GM10266 (cell line): ENCODE data around the gene RFTN1.

ENCODE experiments used
- DNase-seq: peaks from one replicate; pipeline ENCODE4 v3.0.0; 2012; ENCODE audit errors: extremely low spot score
- CTCF ChIP-seq: IDR thresholded peaks from 2 replicates; pipeline ENCODE4 v1.5.1; 2012; ENCODE audit warnings: mild to moderate bottlenecking, low read depth; ENCODE audit not compliant: control insufficient read depth, insufficient read depth; ENCODE audit errors: missing control alignments

RFTN1 gene

GRCh38 chr3:16528106-16528505, 14.6 kb upstream of the RFTN1 start:
- no peak for TF ChIP-seq CTCF
- DNase-seq = no peak

- no peak for DNase-seq
- no peak for TF ChIP-seq CTCF
Measured at GRCh38 chr3:16524196-16524595, 10.7 kb upstream of the RFTN1 start.

DNA sequence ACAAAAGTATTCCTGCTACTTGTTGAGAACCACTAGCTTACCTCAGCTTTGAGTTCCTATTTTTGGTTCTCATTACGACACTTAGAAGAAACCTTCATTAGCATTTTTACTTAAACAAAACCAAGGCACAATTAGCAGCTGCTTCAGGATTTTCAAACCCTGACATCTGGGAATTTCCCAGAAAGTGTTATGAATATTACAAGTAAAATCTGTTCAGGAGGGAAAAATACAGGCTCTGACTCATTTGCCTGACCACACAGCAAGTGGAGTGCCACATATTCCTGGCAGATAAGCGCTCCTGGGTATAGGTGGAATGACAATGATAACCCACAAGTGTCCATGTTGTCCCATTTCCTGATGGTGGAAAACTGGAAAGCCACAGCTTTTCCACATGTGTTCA, 10.3 kb upstream of the RFTN1 start:
- TF ChIP-seq CTCF = no peak
- DNase-seq = no peak

DNA sequence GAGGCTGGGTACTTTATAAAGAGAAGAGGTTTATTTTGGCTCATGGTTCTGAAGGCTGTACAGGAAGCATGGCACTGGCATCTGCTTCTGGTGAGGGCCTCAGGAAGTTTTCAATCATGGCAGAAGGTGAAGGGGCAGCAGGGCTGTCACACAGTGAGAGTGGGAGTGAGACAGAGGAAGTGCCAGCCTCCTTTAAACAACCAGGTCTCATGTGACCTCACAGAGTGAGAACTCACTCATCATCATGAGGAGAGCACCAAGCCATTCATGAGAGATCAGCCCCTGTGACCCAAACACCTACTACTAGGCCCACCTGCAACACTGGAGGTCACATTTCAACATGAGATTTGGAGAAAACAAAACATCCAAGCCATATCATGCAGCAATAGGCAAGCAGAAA, 9.3 kb upstream of the RFTN1 start:
- no peak for DNase-seq
- no peak for TF ChIP-seq CTCF

- DNase-seq = peak; percentile 56
- TF ChIP-seq CTCF = no peak
Measured at GRCh38 chr3:16520970-16521881, 7.7 kb upstream of the RFTN1 start.

DNA sequence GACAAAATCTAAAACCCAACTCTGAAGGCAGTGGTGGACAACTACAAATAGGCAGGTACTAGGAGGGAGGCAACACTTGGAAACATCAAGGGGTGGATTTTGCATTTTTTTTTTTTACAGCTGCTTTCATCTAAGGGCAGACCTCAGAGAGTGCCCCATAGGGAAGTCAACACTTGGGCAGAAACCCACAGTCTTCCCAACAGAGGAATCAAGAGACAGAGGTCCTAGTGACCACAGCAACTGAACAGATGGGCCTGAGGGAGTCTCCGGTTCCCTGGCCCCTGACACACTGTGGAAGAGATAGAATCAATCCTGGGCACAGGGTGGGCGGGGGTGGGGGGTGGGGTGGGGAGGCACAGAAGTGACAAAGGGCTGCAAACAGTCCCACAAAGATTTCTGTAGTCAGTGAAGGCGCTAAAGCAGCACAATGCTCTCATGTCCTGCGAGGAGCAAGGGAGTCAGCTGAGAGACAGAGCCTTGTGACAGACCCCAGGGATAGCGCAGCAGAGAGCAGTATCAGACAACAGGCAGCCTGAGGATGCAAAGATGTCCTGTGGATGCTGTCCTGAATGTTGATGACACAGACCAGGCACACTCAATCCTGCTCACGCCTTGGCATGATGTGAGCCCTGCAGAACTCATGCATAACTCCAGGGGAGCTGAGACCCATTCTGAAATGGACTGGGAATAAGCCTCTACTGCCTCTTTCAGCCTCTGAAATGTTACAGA, 6.9 kb upstream of the RFTN1 start:
- no peak for TF ChIP-seq CTCF
- no peak for DNase-seq
